Measurements from ENCODE around the gene EPHA3. TPM values are rescaled to one million over a fixed set of nuclear protein-coding genes. Genes with fewer than 3 reads are reported as not detected.
A peak's percentile ranks its signal among the peaks of the same experiment; 100 is the strongest.

EPHA3 gene
- total RNA-seq, 1 donor from 2014 or later, result 9.2 TPM

DNA sequence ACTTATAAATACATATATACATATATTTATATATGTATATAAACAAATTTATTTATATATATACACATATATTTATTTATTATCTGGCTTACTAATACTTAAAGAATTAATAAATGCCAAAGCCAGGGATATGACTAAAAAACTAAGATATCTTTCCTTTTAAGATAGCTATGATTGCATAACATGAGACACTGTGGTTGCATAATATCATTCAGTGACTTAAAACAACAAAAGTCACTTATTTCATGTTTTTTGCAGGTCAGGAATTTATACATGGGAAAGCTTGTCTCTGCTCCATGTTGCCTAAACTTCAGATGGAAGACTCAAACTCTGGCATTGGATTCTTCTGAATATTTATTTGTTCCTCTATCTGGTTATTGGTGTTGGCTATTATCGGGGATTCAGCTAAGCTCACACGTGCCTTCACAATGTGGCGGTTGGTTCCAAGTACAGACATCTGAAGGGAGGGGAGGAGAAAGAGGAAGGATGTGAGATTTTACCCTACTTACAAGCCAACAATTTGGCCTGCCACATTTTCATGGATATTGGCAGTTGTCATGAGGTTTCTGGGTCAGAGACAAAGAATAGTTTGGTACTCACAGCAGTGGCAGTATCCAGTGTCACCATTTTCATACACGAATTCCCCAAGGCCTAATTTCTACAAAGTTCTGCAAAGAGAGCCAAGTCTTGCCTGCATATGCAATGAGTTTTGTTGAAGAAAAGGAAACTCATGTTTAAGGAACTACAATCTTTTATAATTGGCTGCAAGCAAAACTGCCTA is 381.6 kb downstream of the EPHA3 start:
- intact Hi-C loops (cut with DNase I), result no loop called here
- no peak for DNase-seq (ENCODE audit: low spot score)

DNA sequence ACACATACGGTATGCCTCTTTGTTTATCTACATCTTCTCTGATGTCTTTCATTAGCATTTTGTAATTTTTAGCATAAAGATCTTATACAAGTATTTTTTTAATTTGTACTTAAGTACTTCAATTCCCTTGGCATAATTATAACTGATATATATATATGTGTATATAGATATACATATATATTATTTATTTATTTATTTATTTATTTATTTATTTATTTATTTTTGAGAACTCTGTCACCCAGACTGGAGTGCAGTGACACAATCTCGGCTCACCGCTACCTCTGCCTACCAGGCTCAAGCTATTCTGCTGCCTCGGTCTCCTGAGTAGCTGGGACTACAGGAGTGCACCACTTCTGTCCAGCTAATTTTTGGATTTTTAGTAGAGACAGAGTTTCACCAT is 382.7 kb downstream of the EPHA3 start:
- intact Hi-C loops (cut with DNase I), result no loop called here
- DNase-seq (ENCODE audit: low spot score), result no peak

DNA sequence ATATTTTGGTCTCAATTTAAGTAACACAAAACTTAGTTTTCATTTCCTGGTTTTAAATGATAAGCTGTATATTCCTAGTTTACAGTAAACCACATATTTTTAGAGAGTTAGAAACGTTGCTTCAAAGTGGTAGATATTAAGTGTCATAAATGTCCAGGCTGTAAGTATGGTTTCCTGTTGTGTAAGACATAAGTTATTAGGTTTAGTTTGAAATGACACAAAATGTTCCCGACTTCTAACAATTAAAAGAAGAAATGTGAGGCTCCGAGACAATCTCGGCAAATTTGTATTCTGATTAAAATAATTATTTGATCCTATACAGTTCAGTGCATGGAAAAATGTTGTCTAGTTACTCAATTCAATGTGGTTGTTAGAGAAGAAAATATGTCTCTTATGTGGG is 387.3 kb downstream of the EPHA3 start:
- no peak for DNase-seq (ENCODE audit: low spot score)
- intact Hi-C loops (cut with DNase I), result no loop called here

DNA sequence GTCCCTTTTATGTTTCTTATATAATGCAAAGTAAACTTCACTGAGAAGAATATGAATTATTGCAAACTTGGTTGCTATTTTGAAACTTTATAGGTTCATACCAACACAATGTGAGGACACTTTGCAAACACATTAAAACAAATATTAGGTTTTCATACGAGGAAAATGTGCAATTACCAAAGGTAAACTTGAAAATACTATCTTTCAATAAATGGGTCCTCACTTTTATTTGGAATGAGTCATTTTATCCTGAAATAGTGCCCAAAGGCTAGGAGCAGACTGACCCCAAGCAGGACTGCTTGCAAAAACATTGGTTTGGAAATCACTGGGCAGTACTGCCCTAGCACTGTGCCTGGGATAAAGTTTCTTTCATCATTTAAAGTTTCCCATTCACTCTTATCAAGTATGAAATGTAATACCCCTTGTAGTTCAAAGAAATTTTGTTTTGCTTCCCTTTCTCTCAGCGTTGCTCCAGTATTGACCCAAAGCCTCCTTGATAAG is 396.5 kb downstream of the EPHA3 start:
- intact Hi-C loops (cut with DNase I), result no loop called here
- DNase-seq (ENCODE audit: low spot score), result no peak

DNA sequence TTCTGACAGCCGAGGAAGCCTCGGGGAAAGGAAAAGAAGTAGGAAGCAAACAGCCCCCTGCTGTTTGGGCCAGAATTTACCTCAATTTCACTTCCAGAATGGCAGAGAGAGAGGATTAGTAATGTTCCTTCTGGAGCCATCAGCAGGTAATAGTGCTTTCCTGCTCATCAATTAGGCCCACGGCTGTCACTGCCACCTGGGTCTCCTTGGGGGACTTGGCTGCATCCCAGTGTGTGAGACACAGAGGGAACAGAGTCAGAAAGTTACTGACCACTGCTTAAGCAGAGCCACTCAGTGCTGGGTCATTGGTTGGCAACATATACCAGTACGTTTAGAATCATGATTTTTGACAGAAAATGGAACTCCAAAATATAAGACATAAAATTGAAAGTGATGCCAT is 397.0 kb downstream of the EPHA3 start:
- DNase-seq (ENCODE audit: low spot score), result peak; percentile 59
- intact Hi-C loops (cut with DNase I), result no loop called here

DNA sequence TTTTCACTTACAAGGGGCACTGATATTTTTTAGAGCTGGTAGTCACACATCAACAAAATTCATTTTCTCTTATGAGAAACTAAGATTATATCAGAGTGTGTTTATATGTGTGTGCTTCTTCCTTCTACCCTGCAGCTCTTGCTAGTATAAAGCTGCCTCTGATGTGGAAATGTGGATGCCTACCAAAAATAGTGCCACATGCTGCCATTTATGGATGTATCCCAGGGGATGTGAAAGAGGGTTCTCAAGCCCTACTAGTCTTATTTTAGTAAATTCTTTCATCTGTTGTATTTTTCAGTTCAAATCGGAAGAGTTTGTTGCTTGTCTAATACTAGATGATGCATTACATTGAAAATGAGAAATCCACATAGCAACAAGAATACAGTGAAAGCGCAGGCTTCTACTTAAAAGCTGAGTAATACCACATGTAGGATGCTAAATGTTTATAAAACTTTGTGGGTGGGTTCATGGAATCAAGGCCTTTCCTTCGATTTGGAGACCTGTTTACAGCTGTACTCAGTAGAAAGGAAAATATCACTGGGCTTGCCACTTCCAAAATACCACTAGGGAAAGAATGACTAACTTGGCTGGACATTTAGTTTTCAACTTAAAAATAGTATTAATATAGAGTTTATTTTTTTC is 399.2 kb downstream of the EPHA3 start:
- intact Hi-C loops (cut with DNase I), result no loop called here
- no peak for DNase-seq (ENCODE audit: low spot score)

DNA sequence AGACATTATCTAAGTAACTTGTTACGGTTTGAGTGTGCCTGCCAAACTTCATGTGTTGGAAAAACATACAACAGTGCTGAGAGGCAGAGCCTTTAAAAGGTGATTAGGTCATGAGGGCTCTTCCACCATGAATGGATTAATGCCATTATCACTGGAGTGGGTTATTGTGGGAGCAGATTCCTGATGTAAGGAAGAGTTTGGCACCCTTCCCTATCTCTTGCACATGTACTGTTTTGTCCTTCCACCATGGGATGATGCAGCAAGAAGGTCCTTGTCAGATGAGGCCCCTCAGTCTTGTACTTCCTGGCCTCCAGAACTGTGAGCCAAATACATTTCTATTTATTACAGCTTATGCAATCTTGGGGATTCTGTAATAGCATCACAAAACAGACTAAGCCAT is 413.9 kb downstream of the EPHA3 start:
- intact Hi-C loops (cut with DNase I), result no loop called here
- no peak for DNase-seq (ENCODE audit: low spot score)

DNA sequence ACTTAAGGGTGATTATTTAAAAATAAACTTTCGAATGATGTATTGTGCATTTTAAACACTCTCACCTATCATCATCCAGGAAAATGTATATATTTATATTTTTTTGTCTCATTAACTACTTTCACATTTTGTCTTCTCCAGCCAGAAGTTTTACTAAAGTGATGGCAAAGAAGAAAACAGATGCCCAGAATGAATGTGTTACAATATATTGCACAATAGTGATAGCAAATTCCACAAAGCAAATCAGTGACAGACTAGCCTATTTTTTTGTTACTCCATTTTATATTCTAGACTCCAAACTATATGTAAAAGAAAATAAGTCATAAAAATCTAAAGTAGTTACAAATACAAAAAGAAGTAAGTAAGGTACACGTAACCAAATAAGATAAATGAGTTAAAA is 414.7 kb downstream of the EPHA3 start:
- DNase-seq (ENCODE audit: low spot score), result no peak
- intact Hi-C loops (cut with DNase I), result no loop called here

DNA sequence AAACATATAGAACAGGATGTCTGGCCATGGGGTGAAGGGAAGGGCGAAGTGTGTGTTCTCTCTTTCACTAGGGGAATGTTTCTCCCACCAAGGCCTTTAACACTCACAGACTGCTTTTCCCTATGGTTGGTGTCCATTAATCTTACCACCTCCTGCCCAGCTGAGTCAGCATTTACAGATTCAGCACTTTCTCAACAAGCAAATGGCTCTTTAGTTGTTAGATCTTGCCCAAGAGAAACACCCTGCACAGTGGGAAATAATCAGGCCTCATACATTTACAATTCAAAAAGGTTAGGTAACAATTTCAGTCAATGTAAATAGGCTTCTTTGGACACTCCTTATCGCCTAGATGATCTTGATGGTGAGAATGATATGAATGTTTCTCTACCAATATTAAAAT is 418.2 kb downstream of the EPHA3 start:
- intact Hi-C loops (cut with DNase I), result no loop called here
- DNase-seq (ENCODE audit: low spot score), result no peak

DNA sequence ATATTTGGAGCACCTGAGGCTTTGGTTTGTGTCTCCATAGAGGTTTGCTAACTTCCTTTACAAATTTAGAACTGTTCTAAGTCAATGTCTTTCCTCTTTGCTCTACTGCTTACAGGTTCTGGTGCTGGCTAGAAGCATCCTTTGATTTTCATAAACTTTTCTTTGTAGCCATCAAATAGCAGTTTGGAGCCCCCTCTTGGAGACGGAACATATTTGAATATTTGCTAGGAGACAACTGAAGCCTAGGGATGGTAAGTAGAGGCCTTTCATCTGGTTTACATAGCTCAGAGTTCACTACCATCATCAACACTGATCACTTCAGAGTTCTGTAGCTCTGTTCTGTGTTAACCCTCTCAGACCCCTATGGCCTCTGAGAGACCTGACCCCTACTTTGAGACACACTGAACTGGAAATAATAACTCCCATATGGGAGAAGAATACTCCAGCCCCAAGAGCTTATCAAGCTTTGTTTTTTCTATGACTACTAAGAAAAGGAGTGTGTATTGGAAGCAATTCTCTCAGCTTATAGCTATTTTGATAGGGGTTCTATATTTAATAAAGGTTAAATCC is 420.4 kb downstream of the EPHA3 start:
- DNase-seq (ENCODE audit: low spot score), result no peak
- intact Hi-C loops (cut with DNase I), result no loop called here

All from cardiac septum (tissue), 1 donor.